Measurements from ENCODE around the gene ZBTB20. TPM values are rescaled to one million over a fixed set of nuclear protein-coding genes. Genes with fewer than 3 reads are reported as not detected.

ZBTB20 gene
- polyA plus RNA-seq, 1 of the 3 experiments (the other 2 are of a cell fraction): 0.43 TPM

- no peaks in the 10 kb centered on the region for H3K4me1 ChIP-seq (ENCODE audit: control insufficient read depth in 1 of 2, insufficient read depth in 2 of 2, low read depth in 1 of 2, low read length in 1 of 2)
- ChIA-PET POLR2A (no interaction called here), CTCF (no interaction called here)
- no peak overlapping the region for H3K4me3 ChIP-seq (ENCODE audit: low read depth in 2 of 2, low read length in 1 of 2)
- no peak overlapping the region for H2AFZ ChIP-seq (ENCODE audit: low read depth)
- no peaks in the 10 kb centered on the region for H4K20me1 ChIP-seq (ENCODE audit: insufficient read depth)
- no peak for DNase-seq
- H3F3A ChIP-seq (replicated peaks; ENCODE audit: insufficient read depth): peaks cover 14% of the 10 kb centered on the region
- H3K9me3 ChIP-seq: no peaks in the 10 kb centered on the region
- H3K27me3 ChIP-seq (ENCODE audit: insufficient read depth): no peaks in the 10 kb centered on the region
- H3K27ac ChIP-seq (ENCODE audit: low read depth in 2 of 2, low read length in 1 of 2): no peak overlapping the region
- H3K9me2 ChIP-seq: no peaks in the 10 kb centered on the region
- H3K9ac ChIP-seq: no peak overlapping the region
- 88% methylated on average over 1 of the region's 1 CpG for WGBS (ENCODE audit: low lambda C conversion rate)
- TF ChIP-seq NRF1 (IDR thresholded peaks at IDR 0.05; ENCODE audit: low read depth, low read length) (no peak), EP300 (IDR thresholded peaks at IDR 0.05; ENCODE audit: borderline replicate concordance in 1 of 2, low read depth in 1 of 2, low read length in 1 of 2) (no peak), RCOR1 (IDR thresholded peaks at IDR 0.05; ENCODE audit: low read length) (no peak), PBX3 (IDR thresholded peaks at IDR 0.05) (no peak), TEAD4 (IDR thresholded peaks at IDR 0.05; ENCODE audit: borderline replicate concordance, insufficient read depth) (no peak), REST (IDR thresholded peaks at IDR 0.05; ENCODE audit: low read depth, low read length) (no peak), JUND (IDR thresholded peaks at IDR 0.05) (no peak), TCF12 (IDR thresholded peaks at IDR 0.05) (no peak), YY1 (IDR thresholded peaks at IDR 0.05; ENCODE audit: low read depth) (no peak)
- peaks cover 0 to 4% of the 10 kb centered on the region in 2 experiments for H3K36me3 ChIP-seq (replicated peaks in 1 of 2; ENCODE audit: control insufficient read depth in 1 of 2, insufficient read depth in 2 of 2, low read length in 1 of 2)
- H3K79me2 ChIP-seq (ENCODE audit: insufficient read depth): no peaks in the 10 kb centered on the region
- H3K4me2 ChIP-seq: no peak overlapping the region
These were observed 604.7 kb downstream of the ZBTB20 start for GRCh38 chr3:114542359-114542758.

GRCh38 chr3:114539525-114539924, 607.6 kb downstream of the ZBTB20 start:
- 88% methylated on average over 5 of the region's 5 CpGs for WGBS (ENCODE audit: low lambda C conversion rate)
- CTCF ChIA-PET: interaction anchor here (0.6 to 1.1 kb wide), 2 partner anchors 13 to 74 kb away, joined by 3 to 4 read pairs; no protein-coding TSS in a partner anchor
- Histone ChIP-seq H3K9me2 (no peaks in the 10 kb centered on the region), H3K9me3 (no peaks in the 10 kb centered on the region), H3K27me3 (ENCODE audit: insufficient read depth) (no peaks in the 10 kb centered on the region), H3K4me1 (ENCODE audit: control insufficient read depth in 1 of 2, insufficient read depth in 2 of 2, low read depth in 1 of 2, low read length in 1 of 2) (no peaks in the 10 kb centered on the region), H2AFZ (ENCODE audit: low read depth) (no peak overlapping the region), H3K79me2 (ENCODE audit: insufficient read depth) (0 out of 2 replicates have a peak, but pooled peaks cover 5% of the 10 kb centered on the region), H3K27ac (ENCODE audit: low read depth in 2 of 2, low read length in 1 of 2) (no peak overlapping the region), H3K9ac (no peak overlapping the region), H3K4me3 (ENCODE audit: low read depth in 2 of 2, low read length in 1 of 2) (no peak overlapping the region), H3K4me2 (no peak overlapping the region), H3K36me3 (replicated peaks in 1 of 2; ENCODE audit: control insufficient read depth in 1 of 2, insufficient read depth in 2 of 2, low read length in 1 of 2) (peaks cover 0 to 4% of the 10 kb centered on the region in 2 experiments), H3F3A (replicated peaks; ENCODE audit: insufficient read depth) (peaks cover 3% of the 10 kb centered on the region), H4K20me1 (ENCODE audit: insufficient read depth) (no peaks in the 10 kb centered on the region)
- TF ChIP-seq NFIC (IDR thresholded peaks at IDR 0.05; ENCODE audit: borderline replicate concordance) (no peak), TCF12 (IDR thresholded peaks at IDR 0.05) (no peak), NRF1 (IDR thresholded peaks at IDR 0.05; ENCODE audit: low read depth, low read length) (no peak), TAF1 (IDR thresholded peaks at IDR 0.05; ENCODE audit: borderline replicate concordance, low read depth, low read length) (no peak), RAD21 (IDR thresholded peaks at IDR 0.05; ENCODE audit: low read length) (no peak), GABPA (IDR thresholded peaks at IDR 0.05; ENCODE audit: low read depth) (no peak), ELF1 (IDR thresholded peaks at IDR 0.05) (no peak), MXI1 (IDR thresholded peaks at IDR 0.05; ENCODE audit: low read depth, low read length) (no peak), FOSL2 (IDR thresholded peaks at IDR 0.05; ENCODE audit: borderline replicate concordance, low read depth) (no peak), SIN3A (IDR thresholded peaks at IDR 0.05; ENCODE audit: borderline replicate concordance, low read depth, low read length) (no peak), RCOR1 (IDR thresholded peaks at IDR 0.05; ENCODE audit: low read length) (no peak)
- TF ChIP-seq, protein P1, sequence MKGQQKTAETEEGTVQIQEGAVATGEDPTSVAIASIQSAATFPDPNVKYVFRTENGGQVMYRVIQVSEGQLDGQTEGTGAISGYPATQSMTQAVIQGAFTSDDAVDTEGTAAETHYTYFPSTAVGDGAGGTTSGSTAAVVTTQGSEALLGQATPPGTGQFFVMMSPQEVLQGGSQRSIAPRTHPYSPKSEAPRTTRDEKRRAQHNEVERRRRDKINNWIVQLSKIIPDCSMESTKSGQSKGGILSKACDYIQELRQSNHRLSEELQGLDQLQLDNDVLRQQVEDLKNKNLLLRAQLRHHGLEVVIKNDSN (IDR thresholded peaks at IDR 0.05; ENCODE audit: borderline replicate concordance, low read depth): no peak
- POLR2A ChIA-PET: no interaction called here
- no peak for DNase-seq

Data from SK-N-SH (cell line).